Non-pigmented ciliary epithelial cell (primary cell): ENCODE measurements around the gene SPCS3.
"Not testable (repeated sequence)": the region's sequence is repeated elsewhere in the genome, so short reads cannot be mapped to it uniquely, and the experiment has no call there.

Experiments
- DNase-seq: peaks from one replicate; pipeline ENCODE4 v3.0.0-alpha.2; 2010; ENCODE audit warnings: low read depth

Gene SPCS3

GRCh38 chr4:176346836-176347235 is 27.1 kb downstream of the SPCS3 start:
- DNase-seq = not testable (repeated sequence)

GRCh38 chr4:176350671-176351070 is 30.9 kb downstream of the SPCS3 start:
- DNase-seq = no peak

GRCh38 chr4:176354884-176355283 is 35.1 kb downstream of the SPCS3 start:
- no peak for DNase-seq

GRCh38 chr4:176357359-176358082 is 37.8 kb downstream of the SPCS3 start:
- no peak for DNase-seq

GRCh38 chr4:176358083-176358469 is 38.3 kb downstream of the SPCS3 start:
- DNase-seq = no peak

GRCh38 chr4:176359590-176359989 is 39.8 kb downstream of the SPCS3 start:
- peak; percentile 54 for DNase-seq

GRCh38 chr4:176360446-176360845 is 40.7 kb downstream of the SPCS3 start:
- DNase-seq = no peak

GRCh38 chr4:176363072-176363471 is 43.3 kb downstream of the SPCS3 start:
- no peak for DNase-seq

GRCh38 chr4:176367771-176368465 is 48.2 kb downstream of the SPCS3 start:
- no peak for DNase-seq

GRCh38 chr4:176376032-176376614 is 56.4 kb downstream of the SPCS3 start:
- no peak for DNase-seq

GRCh38 chr4:176377780-176378179 is 58.0 kb downstream of the SPCS3 start:
- no peak for DNase-seq

- no peak for DNase-seq
Measured at GRCh38 chr4:176380352-176381157, 60.8 kb downstream of the SPCS3 start.
